ENCODE results near the gene LRBA.

Gene LRBA

DNA sequence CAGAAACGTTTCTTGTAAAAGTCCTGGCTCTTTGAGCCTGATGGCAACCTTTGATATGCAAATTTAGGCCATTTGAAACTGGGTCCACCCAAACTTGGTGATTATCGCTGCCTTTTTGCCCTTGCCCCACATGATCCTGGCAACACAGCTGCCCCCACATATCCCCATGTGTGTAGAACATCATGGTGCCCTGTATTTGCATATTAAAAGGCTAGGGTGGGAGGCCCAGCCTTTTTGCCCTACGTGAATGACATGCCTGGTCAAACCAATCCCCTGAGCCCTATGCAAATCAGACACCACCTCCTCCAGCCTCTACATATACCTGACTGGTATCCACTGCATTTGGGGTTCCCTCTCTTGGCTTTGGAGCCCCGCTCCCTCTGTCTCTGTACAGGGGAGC lies 230.8 kb downstream of the LRBA start:
- no peaks in the 10 kb centered on the region; the same call in 1 of the 2 replicates for H3K4me1 ChIP-seq (ENCODE audit: control insufficient read depth, insufficient read depth, low read length)
- no peaks in the 10 kb centered on the region for H3K9me3 ChIP-seq (ENCODE audit: control insufficient read depth, insufficient read depth, low read length)
- no peak for DNase-seq (ENCODE audit: low read depth, low spot score)
- WGBS (ENCODE audit: insufficient coverage, insufficient read length) = no CpG with 5 or more reads among the region's 4 CpGs
- H3K27me3 ChIP-seq (ENCODE audit: control insufficient read depth, insufficient read depth, low read length) = no peaks in the 10 kb centered on the region
- no peak overlapping the region for H3K4me3 ChIP-seq (ENCODE audit: low read length)
- H3K27ac ChIP-seq (ENCODE audit: low read length) = no peak overlapping the region
- H3K36me3 ChIP-seq (ENCODE audit: control insufficient read depth, insufficient read depth, low read length) = no peaks in the 10 kb centered on the region

DNA sequence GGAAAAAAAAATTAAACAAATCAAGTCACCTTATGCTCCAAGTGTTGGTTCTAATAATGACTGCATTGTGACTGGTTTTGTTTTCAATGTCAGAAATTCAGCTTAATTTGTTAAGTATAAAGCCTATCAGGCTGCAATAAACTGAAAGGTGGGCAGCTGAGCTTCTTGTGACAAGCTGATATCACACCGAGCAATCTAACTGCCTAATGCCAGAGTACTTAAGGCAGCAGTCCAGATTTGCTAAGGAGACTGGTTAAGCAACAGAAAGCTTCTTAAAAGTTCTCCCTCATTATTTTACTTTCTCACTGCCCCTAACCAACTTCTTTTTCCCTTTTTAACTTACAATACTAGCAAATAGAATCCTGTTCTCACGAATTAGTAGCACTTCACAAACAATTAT lies 232.2 kb downstream of the LRBA start:
- Histone ChIP-seq H3K4me3 (ENCODE audit: low read length) (no peak overlapping the region), H3K27ac (ENCODE audit: low read length) (no peak overlapping the region), H3K36me3 (ENCODE audit: control insufficient read depth, insufficient read depth, low read length) (no peaks in the 10 kb centered on the region), H3K27me3 (ENCODE audit: control insufficient read depth, insufficient read depth, low read length) (no peaks in the 10 kb centered on the region), H3K9me3 (ENCODE audit: control insufficient read depth, insufficient read depth, low read length) (no peaks in the 10 kb centered on the region), H3K4me1 (ENCODE audit: control insufficient read depth, insufficient read depth, low read length) (no peaks in the 10 kb centered on the region; the same call in 1 of the 2 replicates)
- no peak for DNase-seq (ENCODE audit: low read depth, low spot score)
- WGBS (ENCODE audit: insufficient coverage, insufficient read length) = 100% methylated on average over 1 of the region's 2 CpGs

DNA sequence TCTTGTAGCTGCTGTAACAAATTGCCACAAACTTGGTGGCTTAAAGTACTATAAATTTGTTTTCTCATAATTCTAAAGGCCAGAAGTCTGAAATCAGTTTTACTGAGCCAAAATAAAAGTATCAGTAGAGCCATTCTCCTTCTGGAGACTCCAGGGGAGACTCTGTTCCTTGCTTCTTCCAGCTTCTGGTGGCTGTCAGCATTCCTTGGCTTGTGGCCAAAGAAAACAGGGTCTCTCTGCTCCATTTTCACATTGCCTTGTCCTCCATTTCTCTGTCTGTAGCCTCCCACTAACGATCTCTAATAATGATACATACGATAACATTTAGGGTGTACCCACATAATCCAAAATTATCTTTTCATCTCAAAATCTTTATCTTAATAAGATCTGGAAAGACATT lies 232.8 kb downstream of the LRBA start:
- Histone ChIP-seq H3K4me1 (ENCODE audit: control insufficient read depth, insufficient read depth, low read length) (no peaks in the 10 kb centered on the region; the same call in 1 of the 2 replicates), H3K9me3 (ENCODE audit: control insufficient read depth, insufficient read depth, low read length) (no peaks in the 10 kb centered on the region), H3K27ac (ENCODE audit: low read length) (no peak overlapping the region), H3K27me3 (ENCODE audit: control insufficient read depth, insufficient read depth, low read length) (no peaks in the 10 kb centered on the region), H3K4me3 (ENCODE audit: low read length) (no peak overlapping the region), H3K36me3 (ENCODE audit: control insufficient read depth, insufficient read depth, low read length) (no peaks in the 10 kb centered on the region)
- no peak for DNase-seq (ENCODE audit: low read depth, low spot score)
- 100% methylated on average over 2 of the region's 2 CpGs for WGBS (ENCODE audit: insufficient coverage, insufficient read length)

DNA sequence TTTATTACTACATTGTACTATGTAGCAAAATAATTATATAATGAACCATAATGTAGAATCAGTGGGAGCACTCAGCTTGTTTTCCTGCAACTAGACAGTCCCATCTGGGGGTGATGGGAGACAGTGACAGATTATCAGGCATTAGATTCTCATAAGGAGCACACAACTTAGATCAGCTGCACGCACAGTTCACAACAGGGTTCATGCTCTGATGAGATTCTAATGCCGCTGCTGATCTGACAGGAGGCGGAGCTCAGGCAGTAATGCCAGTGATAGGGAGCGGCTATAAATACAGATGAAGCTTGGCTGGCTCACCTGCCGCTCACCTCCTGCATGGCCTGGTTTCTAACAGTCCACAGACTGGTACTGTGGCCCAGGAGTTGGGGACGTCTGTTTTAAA lies 233.9 kb downstream of the LRBA start:
- Histone ChIP-seq H3K9me3 (ENCODE audit: control insufficient read depth, insufficient read depth, low read length) (no peaks in the 10 kb centered on the region), H3K27ac (ENCODE audit: low read length) (no peak overlapping the region), H3K36me3 (ENCODE audit: control insufficient read depth, insufficient read depth, low read length) (no peaks in the 10 kb centered on the region), H3K4me3 (ENCODE audit: low read length) (no peak overlapping the region), H3K27me3 (ENCODE audit: control insufficient read depth, insufficient read depth, low read length) (no peaks in the 10 kb centered on the region), H3K4me1 (ENCODE audit: control insufficient read depth, insufficient read depth, low read length) (no peaks in the 10 kb centered on the region; the same call in 1 of the 2 replicates)
- no CpG with 5 or more reads among the region's 6 CpGs for WGBS (ENCODE audit: insufficient coverage, insufficient read length)
- DNase-seq (ENCODE audit: low read depth, low spot score) = no peak

DNA sequence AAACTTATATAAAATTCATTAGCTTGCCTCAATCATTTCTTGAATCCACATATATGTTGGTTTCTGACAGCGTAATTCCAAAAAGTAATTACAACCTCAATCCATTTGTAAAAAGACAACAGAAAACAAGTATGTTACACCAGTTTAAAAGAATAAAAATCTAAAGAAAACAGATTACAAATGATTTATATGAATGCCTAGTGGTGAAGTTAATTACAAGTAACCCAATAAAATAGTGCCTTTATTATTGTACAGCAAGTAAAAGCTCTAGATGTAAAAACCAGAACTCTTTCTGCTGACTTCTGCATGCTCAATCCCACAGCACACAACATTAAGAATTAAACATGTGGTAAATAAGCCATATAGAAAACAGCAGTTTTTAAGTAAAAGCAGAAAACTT lies 235.4 kb downstream of the LRBA start:
- WGBS (ENCODE audit: insufficient coverage, insufficient read length) = no CpG with 5 or more reads among the region's 1 CpG
- no peaks in the 10 kb centered on the region for H3K36me3 ChIP-seq (ENCODE audit: control insufficient read depth, insufficient read depth, low read length)
- no peaks in the 10 kb centered on the region; the same call in 1 of the 2 replicates for H3K4me1 ChIP-seq (ENCODE audit: control insufficient read depth, insufficient read depth, low read length)
- no peak overlapping the region for H3K27ac ChIP-seq (ENCODE audit: low read length)
- H3K27me3 ChIP-seq (ENCODE audit: control insufficient read depth, insufficient read depth, low read length) = no peaks in the 10 kb centered on the region
- H3K4me3 ChIP-seq (ENCODE audit: low read length) = no peak overlapping the region
- no peaks in the 10 kb centered on the region for H3K9me3 ChIP-seq (ENCODE audit: control insufficient read depth, insufficient read depth, low read length)
- no peak for DNase-seq (ENCODE audit: low read depth, low spot score)

DNA sequence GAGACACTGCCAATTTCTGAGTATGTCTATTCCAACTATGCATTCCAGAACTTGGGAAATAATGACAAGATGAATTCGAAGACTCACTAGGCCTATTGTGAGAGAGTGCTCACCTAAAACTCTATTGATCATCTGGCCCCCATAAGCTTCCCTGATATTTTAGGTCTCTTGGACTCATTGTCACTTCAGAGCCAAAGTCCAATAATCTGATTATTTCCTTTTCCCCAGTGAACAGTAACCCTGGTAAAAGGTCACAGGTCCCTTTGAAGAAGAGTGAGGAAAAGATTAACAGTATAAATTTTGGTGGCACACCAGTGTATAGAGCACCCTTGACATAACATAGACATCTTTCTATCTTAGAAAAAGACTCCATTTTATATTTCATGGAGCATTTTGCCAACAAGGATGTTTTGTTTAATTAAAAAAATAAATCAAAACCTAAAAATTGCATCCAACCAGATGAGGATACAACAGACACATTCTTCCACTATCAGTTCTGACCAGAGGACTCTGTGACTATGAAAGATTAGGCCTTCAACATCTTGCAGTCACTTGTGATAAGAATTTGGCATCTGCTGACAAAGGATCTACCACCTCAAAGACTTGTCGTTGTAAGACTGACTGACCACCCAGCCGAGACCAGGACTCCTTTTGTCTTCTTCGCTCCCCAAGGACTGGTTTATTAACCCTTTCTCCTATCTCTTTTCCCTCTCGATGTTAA lies 241.2 kb downstream of the LRBA start:
- Histone ChIP-seq H3K27me3 (ENCODE audit: control insufficient read depth, insufficient read depth, low read length) (no peaks in the 10 kb centered on the region), H3K4me1 (ENCODE audit: control insufficient read depth, insufficient read depth, low read length) (no peaks in the 10 kb centered on the region), H3K9me3 (ENCODE audit: control insufficient read depth, insufficient read depth, low read length) (no peaks in the 10 kb centered on the region), H3K27ac (ENCODE audit: low read length) (no peak overlapping the region), H3K36me3 (ENCODE audit: control insufficient read depth, insufficient read depth, low read length) (no peaks in the 10 kb centered on the region), H3K4me3 (ENCODE audit: low read length) (no peak overlapping the region)
- no CpG with 5 or more reads among the region's 5 CpGs for WGBS (ENCODE audit: insufficient coverage, insufficient read length)
- DNase-seq (ENCODE audit: low read depth, low spot score) = no peak

DNA sequence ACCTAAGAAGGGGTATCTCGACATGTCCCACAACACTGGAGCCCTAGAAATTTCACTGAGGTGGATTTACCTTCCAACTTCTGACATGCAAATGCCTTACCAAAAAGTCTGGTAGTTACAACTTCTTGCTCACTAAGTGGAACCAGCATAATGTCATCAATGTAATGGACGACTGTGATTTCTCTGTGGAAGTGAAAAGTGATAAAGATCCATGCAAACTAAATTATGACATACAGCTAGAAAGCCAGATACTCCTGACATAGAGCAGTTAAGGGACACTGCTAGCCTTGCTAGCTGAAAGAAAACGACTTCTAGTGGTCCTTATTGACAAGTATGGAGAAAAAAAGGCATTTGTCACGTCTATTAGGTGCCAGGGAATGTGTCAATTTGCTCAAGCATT lies 242.1 kb downstream of the LRBA start:
- DNase-seq (ENCODE audit: low read depth, low spot score) = no peak
- Histone ChIP-seq H3K27ac (ENCODE audit: low read length) (no peak overlapping the region), H3K4me1 (ENCODE audit: control insufficient read depth, insufficient read depth, low read length) (no peaks in the 10 kb centered on the region), H3K4me3 (ENCODE audit: low read length) (no peak overlapping the region), H3K36me3 (ENCODE audit: control insufficient read depth, insufficient read depth, low read length) (no peaks in the 10 kb centered on the region), H3K9me3 (ENCODE audit: control insufficient read depth, insufficient read depth, low read length) (no peaks in the 10 kb centered on the region), H3K27me3 (ENCODE audit: control insufficient read depth, insufficient read depth, low read length) (no peaks in the 10 kb centered on the region)
- WGBS (ENCODE audit: insufficient coverage, insufficient read length) = no CpG with 5 or more reads among the region's 4 CpGs

DNA sequence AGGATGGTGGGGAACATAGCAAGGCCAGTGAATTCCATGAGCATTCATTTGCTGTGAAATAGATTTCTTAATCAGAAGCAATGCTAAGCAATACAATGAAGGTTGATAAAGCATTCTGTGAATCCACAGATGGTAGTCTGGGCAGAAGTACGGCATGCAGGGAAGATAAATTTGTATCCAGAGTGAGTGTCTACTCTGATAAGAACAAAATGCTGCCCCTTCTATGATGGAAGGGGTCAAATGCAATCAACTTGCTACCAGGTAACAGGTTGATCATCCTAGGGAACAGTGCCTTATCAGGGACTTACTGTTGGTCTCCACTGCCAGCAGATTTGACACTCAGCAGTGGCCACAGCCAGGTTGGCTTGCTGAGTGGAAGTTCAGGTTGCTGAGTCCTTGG lies 243.7 kb downstream of the LRBA start:
- H3K27me3 ChIP-seq (ENCODE audit: control insufficient read depth, insufficient read depth, low read length) = no peaks in the 10 kb centered on the region
- no peaks in the 10 kb centered on the region for H3K9me3 ChIP-seq (ENCODE audit: control insufficient read depth, insufficient read depth, low read length)
- no CpG with 5 or more reads among the region's 1 CpG for WGBS (ENCODE audit: insufficient coverage, insufficient read length)

DNA sequence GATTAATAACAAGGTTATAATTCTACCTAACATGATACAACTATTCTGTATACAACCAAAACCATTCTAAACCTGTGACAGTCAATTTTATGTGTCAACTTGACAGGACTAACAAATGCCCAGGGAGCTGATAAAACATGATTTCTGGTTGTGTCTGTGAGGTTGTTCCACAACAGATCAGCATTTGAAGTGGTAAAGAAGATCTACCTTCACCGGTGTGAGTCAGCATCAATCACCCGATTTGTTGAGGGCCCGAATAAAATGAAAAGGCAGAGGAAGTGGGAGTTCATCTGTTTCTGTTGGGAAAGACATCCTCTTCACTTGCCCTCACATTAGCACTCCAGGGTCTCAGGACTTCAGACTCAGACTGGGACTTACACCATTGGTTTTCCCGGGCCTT lies 245.2 kb downstream of the LRBA start:
- Histone ChIP-seq H3K4me3 (ENCODE audit: low read length) (no peak overlapping the region), H3K36me3 (ENCODE audit: control insufficient read depth, insufficient read depth, low read length) (no peaks in the 10 kb centered on the region), H3K9me3 (ENCODE audit: control insufficient read depth, insufficient read depth, low read length) (no peaks in the 10 kb centered on the region), H3K27ac (ENCODE audit: low read length) (no peak overlapping the region), H3K4me1 (ENCODE audit: control insufficient read depth, insufficient read depth, low read length) (no peaks in the 10 kb centered on the region), H3K27me3 (ENCODE audit: control insufficient read depth, insufficient read depth, low read length) (no peaks in the 10 kb centered on the region)
- DNase-seq (ENCODE audit: low read depth, low spot score) = no peak
- no CpG with 5 or more reads among the region's 4 CpGs for WGBS (ENCODE audit: insufficient coverage, insufficient read length)

More for the DNA sequence above, 243.7 kb downstream of the LRBA start:
- no peak overlapping the region for H3K4me3 ChIP-seq (ENCODE audit: low read length)
- H3K36me3 ChIP-seq (ENCODE audit: control insufficient read depth, insufficient read depth, low read length) = no peaks in the 10 kb centered on the region
- no peaks in the 10 kb centered on the region for H3K4me1 ChIP-seq (ENCODE audit: control insufficient read depth, insufficient read depth, low read length)
- no peak overlapping the region for H3K27ac ChIP-seq (ENCODE audit: low read length)
- no peak for DNase-seq (ENCODE audit: low read depth, low spot score)

DNA sequence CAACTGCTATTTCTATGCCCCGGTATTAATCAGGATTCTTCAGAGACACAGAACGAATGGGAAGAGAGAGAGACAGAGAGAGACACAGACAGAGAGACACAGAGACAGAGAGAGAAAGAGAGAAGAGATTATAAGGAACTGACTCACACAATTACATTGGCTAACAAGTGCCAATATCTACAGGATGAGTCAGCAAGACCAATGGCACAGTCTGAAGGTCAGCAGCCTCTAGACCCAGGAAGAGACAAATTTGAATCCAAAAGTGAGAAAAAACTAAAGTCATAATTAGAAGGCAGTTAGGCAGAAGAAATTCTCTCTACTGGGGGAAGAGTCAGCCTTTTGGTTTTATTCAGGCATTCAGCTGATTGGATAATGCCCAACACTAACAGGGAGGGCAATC lies 245.8 kb downstream of the LRBA start:
- Histone ChIP-seq H3K4me3 (ENCODE audit: low read length) (no peak overlapping the region), H3K36me3 (ENCODE audit: control insufficient read depth, insufficient read depth, low read length) (no peaks in the 10 kb centered on the region), H3K4me1 (ENCODE audit: control insufficient read depth, insufficient read depth, low read length) (no peaks in the 10 kb centered on the region), H3K9me3 (ENCODE audit: control insufficient read depth, insufficient read depth, low read length) (no peaks in the 10 kb centered on the region), H3K27ac (ENCODE audit: low read length) (no peak overlapping the region), H3K27me3 (ENCODE audit: control insufficient read depth, insufficient read depth, low read length) (no peaks in the 10 kb centered on the region)
- DNase-seq (ENCODE audit: low read depth, low spot score) = no peak
- WGBS (ENCODE audit: insufficient coverage, insufficient read length) = no CpG with 5 or more reads among the region's 2 CpGs

DNA sequence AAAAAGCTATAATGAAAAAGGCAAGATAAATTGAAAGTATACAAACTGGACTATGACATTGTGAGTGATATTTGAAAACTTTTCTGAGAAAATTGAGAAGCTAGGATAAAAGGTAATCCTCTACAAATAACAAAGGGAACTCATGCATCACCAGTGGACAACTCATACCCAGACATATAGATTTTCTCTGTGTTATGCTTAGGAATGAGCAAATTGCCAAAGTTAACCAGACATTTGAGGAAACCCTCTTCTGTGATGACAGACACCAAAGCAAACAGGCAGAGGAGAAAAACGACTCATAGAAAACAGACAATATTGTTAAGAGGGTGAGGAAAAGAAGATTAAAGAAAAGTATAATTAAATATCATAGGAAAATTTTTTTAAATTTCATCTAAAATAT lies 246.6 kb downstream of the LRBA start:
- H3K27me3 ChIP-seq (ENCODE audit: control insufficient read depth, insufficient read depth, low read length) = no peaks in the 10 kb centered on the region
- no peaks in the 10 kb centered on the region for H3K36me3 ChIP-seq (ENCODE audit: control insufficient read depth, insufficient read depth, low read length)
- no CpG with 5 or more reads among the region's 1 CpG for WGBS (ENCODE audit: insufficient coverage, insufficient read length)
- no peaks in the 10 kb centered on the region for H3K4me1 ChIP-seq (ENCODE audit: control insufficient read depth, insufficient read depth, low read length)
- H3K9me3 ChIP-seq (ENCODE audit: control insufficient read depth, insufficient read depth, low read length) = no peaks in the 10 kb centered on the region
- H3K4me3 ChIP-seq (ENCODE audit: low read length) = no peak overlapping the region
- H3K27ac ChIP-seq (ENCODE audit: low read length) = no peak overlapping the region
- no peak for DNase-seq (ENCODE audit: low read depth, low spot score)
